Natural killer cell (primary cell): ENCODE measurements around the gene TDRD6. TPM values are rescaled to one million over a fixed set of nuclear protein-coding genes. Genes with fewer than 3 reads are reported as not detected.
A peak's percentile ranks its signal among the peaks of the same experiment; 100 is the strongest.

Experiments used
- ATAC-seq, 3 donors: fragments of 150-1000 bp in 2 of 3; fragments of 200-7000 bp in 1 of 3; cut with Tn5 transposase; 1 replicate in 1 of 3; 2 replicates in 2 of 3; pipeline ENCODE4 v1.10.0; 2021; ENCODE audit warnings: mild to moderate bottlenecking in 2 of 3, moderate library complexity in 2 of 3
- DNase-seq, 2 donors: peaks; one replicate each; pipeline versions ENCODE4 v3.0.0 to v3.0.0-alpha.2; 2013 to 2021; ENCODE audit warnings: mixed read lengths in 1 of 2
- H3K27ac ChIP-seq: one replicate; pipeline ENCODE4 v1.5.1; 2013; ENCODE audit warnings: mild to moderate bottlenecking, low read length
- H3K27me3 ChIP-seq: one replicate; pipeline ENCODE4 v1.6.1; 2013; ENCODE audit warnings: low read length; ENCODE audit not compliant: control insufficient read depth, insufficient read depth
- H3K36me3 ChIP-seq: one replicate; pipeline ENCODE4 v1.6.1; 2013; ENCODE audit warnings: low read length; ENCODE audit not compliant: control insufficient read depth, insufficient read depth
- H3K4me1 ChIP-seq: one replicate; pipeline ENCODE4 v1.6.1; 2013; ENCODE audit warnings: low read length; ENCODE audit not compliant: control insufficient read depth, insufficient read depth
- H3K4me3 ChIP-seq: one replicate; pipeline ENCODE4 v1.5.1; 2013; ENCODE audit warnings: low read length
- H3K9me3 ChIP-seq: one replicate; pipeline ENCODE4 v1.6.1; 2013; ENCODE audit warnings: low read length; ENCODE audit not compliant: control insufficient read depth, insufficient read depth
- H3K27ac Mint-ChIP-seq, 2 donors: one replicate each; pipeline ENCODE4 v1.8.0; 2022; ENCODE audit warnings: mild to moderate bottlenecking in 2 of 2, mixed read lengths in 2 of 2, moderate library complexity in 1 of 2
- H3K27me3 Mint-ChIP-seq, 2 donors: one replicate each; pipeline ENCODE4 v1.8.0; 2022; ENCODE audit warnings: low read depth in 2 of 2, mixed read lengths in 2 of 2
- H3K36me3 Mint-ChIP-seq: one replicate; pipeline ENCODE4 v1.8.0; 2022; ENCODE audit warnings: mixed read lengths
- H3K4me1 Mint-ChIP-seq, 2 donors: one replicate each; pipeline ENCODE4 v1.8.0; 2022; ENCODE audit warnings: mixed read lengths in 2 of 2
- H3K4me3 Mint-ChIP-seq: one replicate; pipeline ENCODE4 v1.8.0; 2022; ENCODE audit warnings: mild to moderate bottlenecking, moderate library complexity, mixed read lengths
- H3K9me3 Mint-ChIP-seq, 2 donors: one replicate each; pipeline ENCODE4 v1.8.0; 2022; ENCODE audit warnings: mixed read lengths in 2 of 2
- CTCF ChIP-seq: fragments of 200-600 bp; IDR thresholded peaks from one replicate; pipeline ENCODE4 v1.8.0; 2022; ENCODE audit warnings: antibody characterized with exemption
- WGBS: methylation state at CpG from one replicate; pipeline ENCODE4 v1.1.7; 2013; ENCODE audit warnings: missing lambda C conversion rate; ENCODE audit not compliant: insufficient coverage; 5-methylcytosine and 5-hydroxymethylcytosine counted together
- intact Hi-C: fragments of 100-400 bp; cut with micrococcal nuclease; formaldehyde crosslinking; loops from one replicate; pipeline ENCODE4 v1.14.2; 2022
- total RNA-seq, 4 donors: library from RNA; stranded (reverse); fragments of 120-200 nt in 1 of 4; gene quantifications; one replicate each; pipeline versions ENCODE4 v1.2.3 to v1.2.4, GENCODE V29; 2013 to 2022

The TDRD6 gene
- total RNA-seq, 3 donors from 2014 or later (not counting 1 experiment from before 2014, with no cell fraction given) = not detected

GRCh38 chr6:46652603-46653438 is 34.9 kb upstream of the TDRD6 start, which contains the start of the genes CYP39A1 and SLC25A27:
TSS of gene CYP39A1 (minus strand) at chr6:46652818. CDS start at chr6:46652582, 236 bp downstream.
TSS of gene SLC25A27 (plus strand) at chr6:46652975. CDS start at chr6:46653193, 218 bp downstream.
- no peak for TF ChIP-seq CTCF
- DNase-seq (peak; percentile 66 to 77), ATAC-seq (peak; percentile 95 to 99 (median 99))
- peak within 1 kb of the TSS; percentile 58 for H3K4me3 ChIP-seq
- no peak within 1 kb of the TSS for H3K27ac ChIP-seq
- Mint-ChIP-seq H3K4me1 (peaks cover 17 to 19% of the 10 kb centered on the region in 2 donors), H3K27ac (peak within 1 kb of the TSS in 1 of 2 donors; percentile 66), H3K36me3 (no peaks in the 10 kb centered on the region), H3K27me3 (peaks cover 21 to 47% of the 10 kb centered on the region in 2 donors), H3K4me3 (peak within 1 kb of the TSS; percentile 86), H3K9me3 (peaks cover 0 to 2% of the 10 kb centered on the region in 2 donors)
- H3K27me3 ChIP-seq = peaks cover 20% of the 10 kb centered on the region
- under 1% methylated on average over 71 of the region's 72 CpGs for WGBS
- intact Hi-C loops = no loop called here
- H3K4me1 ChIP-seq = peaks cover 5% of the 10 kb centered on the region
- no peaks in the 10 kb centered on the region for H3K36me3 ChIP-seq
- no peaks in the 10 kb centered on the region for H3K9me3 ChIP-seq

GRCh38 chr6:46653439-46654195 is 34.1 kb upstream of the TDRD6 start:
- Histone ChIP-seq H3K27me3 (peaks cover 20% of the 10 kb centered on the region), H3K4me1 (peaks cover 5% of the 10 kb centered on the region), H3K4me3 (no peak overlapping the region), H3K36me3 (no peaks in the 10 kb centered on the region), H3K9me3 (no peaks in the 10 kb centered on the region), H3K27ac (no peak overlapping the region)
- Mint-ChIP-seq H3K36me3 (no peaks in the 10 kb centered on the region), H3K4me3 (peak overlapping the region; percentile 86), H3K27ac (no peak overlapping the region), H3K9me3 (no peaks in the 10 kb centered on the region), H3K27me3 (peaks cover 22 to 47% of the 10 kb centered on the region in 2 donors), H3K4me1 (peaks cover 17 to 19% of the 10 kb centered on the region in 2 donors)
- ATAC-seq (no peak), DNase-seq (no peak)
- intact Hi-C loops = no loop called here
- 33% methylated on average over 6 of the region's 10 CpGs for WGBS
- no peak for TF ChIP-seq CTCF

GRCh38 chr6:46655803-46656202 is 31.9 kb upstream of the TDRD6 start:
- H3K27ac ChIP-seq = no peak overlapping the region
- no peak overlapping the region for H3K4me3 Mint-ChIP-seq
- no peak for ATAC-seq
- peaks cover 5% of the 10 kb centered on the region for H3K4me1 ChIP-seq
- no peaks in the 10 kb centered on the region for H3K36me3 Mint-ChIP-seq
- H3K4me3 ChIP-seq = no peak overlapping the region
- H3K27me3 Mint-ChIP-seq = peaks cover 26 to 45% of the 10 kb centered on the region in 2 donors
- no peak for DNase-seq
- WGBS = 79% methylated on average over 5 of the region's 6 CpGs
- no peak overlapping the region for H3K27ac Mint-ChIP-seq
- no peaks in the 10 kb centered on the region for H3K9me3 ChIP-seq
- H3K9me3 Mint-ChIP-seq = no peaks in the 10 kb centered on the region
- intact Hi-C loops = no loop called here
- no peaks in the 10 kb centered on the region for H3K36me3 ChIP-seq
- H3K27me3 ChIP-seq = peaks cover 20% of the 10 kb centered on the region
- H3K4me1 Mint-ChIP-seq = peaks cover 17 to 19% of the 10 kb centered on the region in 2 donors
- no peak for TF ChIP-seq CTCF
